ENCODE results near the gene LRRC30.
"Not testable (repeated sequence)": the region's sequence is repeated elsewhere in the genome, so short reads cannot be mapped to it uniquely, and the experiment has no call there.

Gene LRRC30

DNA sequence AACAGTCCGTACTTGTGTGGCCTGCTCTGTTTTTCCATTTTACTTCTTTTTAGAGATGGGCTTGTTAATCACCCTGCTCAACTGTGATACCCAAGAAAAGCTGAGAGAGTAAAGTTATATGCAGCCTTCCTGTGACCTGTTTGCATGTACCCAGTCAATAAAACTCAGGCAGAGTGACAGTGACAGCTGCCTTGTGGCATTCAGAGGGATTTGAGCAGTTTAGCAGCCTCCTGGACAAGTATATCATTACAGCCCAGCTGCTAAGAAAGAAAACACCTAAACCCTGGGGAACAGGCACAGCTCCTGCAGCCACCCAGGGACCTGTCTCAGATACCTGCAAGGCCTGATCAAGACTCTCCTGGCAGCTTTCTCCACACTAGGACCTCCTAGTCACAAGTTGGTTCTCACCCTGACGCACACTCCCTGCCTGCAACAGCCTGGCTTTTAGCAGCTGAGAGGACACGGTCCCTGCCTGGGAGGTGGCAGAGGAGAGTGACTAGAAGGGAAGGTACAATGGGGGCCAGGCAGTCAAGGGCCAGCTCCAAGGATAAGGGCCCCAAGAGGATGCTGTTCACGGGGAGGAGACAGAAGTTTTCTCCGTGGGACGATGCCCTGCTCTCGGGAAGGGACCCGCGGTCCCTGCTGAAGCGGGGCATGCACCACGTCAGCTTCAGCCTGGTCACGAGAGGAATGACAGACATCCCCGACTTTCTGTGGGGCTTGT lies at the start of gene LRRC30:
Gene LRRC30 (plus strand): TSS at position 464 of the 724 bp plus-strand sequence. CDS start 50 bp downstream, at position 514.
- no peak for DNase-seq (ENCODE audit: low read depth in 2 of 2)

DNA sequence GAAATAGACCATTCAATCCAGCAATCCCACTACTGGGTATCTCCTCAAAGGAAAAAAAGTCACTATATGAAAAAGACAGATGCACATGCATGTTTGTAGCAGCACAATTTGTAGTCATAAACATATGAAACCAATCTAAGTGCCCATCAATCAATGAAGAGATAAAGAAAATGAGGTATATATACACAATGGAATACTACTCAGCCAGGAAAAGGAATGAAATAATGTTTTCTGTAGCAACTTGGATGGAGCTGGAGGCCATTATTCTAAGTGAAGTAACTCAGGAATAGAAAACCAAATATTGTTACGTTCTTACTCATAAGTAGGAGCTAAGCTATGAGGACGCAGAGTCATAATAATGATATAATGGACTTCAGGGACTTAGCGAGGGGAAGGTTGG lies 45.2 kb upstream of the LRRC30 start:
- no peak for DNase-seq (ENCODE audit: low read depth in 2 of 2)

DNA sequence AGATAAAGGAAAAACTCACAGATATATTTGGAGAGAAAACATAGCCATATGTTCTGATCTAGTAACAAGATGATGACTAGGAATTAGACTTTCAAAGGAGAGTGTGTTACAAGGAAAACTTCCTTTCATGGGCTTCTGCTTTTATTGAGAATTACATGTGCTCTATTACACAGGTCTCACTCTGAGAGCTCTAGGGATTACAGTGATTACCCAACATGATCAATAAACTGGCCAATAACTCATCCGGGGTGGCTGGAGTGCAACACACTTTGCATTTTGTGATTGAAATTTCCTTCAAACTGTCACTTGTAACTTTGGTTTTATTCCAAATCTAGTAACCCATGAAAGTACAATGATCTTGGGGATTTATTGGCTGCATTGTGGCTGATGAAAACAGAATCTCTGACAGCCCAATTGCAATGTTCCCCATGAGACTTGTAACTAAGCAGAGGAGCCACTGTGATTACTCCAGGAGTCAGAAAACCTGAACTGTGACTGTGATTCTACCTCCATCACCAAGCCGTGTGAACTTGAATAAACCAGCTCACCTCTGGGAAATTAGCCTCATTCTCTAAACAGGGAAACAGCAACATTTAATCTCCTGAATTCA lies 40.2 kb upstream of the LRRC30 start:
- no peak for DNase-seq (ENCODE audit: low read depth in 2 of 2)

DNA sequence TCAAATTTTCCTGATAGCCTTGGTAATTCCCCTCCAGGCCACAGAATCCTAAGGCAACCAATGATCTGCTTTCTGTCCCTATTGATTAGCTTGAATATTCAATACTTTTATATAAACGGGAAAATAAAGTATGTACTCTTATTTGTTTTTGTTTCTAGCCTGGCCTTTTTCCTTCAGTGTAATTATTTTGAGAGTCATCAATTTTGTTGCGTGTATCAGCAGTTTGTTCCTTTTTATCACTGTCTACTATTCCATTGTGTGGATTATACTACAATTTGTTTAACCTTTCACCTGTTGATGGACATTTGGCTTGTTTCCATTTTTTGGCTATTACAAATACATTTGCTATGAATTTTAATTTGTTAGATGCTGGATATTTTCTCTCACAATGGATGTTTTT lies 39.2 kb upstream of the LRRC30 start:
- no peak for DNase-seq (ENCODE audit: low read depth in 2 of 2)

DNA sequence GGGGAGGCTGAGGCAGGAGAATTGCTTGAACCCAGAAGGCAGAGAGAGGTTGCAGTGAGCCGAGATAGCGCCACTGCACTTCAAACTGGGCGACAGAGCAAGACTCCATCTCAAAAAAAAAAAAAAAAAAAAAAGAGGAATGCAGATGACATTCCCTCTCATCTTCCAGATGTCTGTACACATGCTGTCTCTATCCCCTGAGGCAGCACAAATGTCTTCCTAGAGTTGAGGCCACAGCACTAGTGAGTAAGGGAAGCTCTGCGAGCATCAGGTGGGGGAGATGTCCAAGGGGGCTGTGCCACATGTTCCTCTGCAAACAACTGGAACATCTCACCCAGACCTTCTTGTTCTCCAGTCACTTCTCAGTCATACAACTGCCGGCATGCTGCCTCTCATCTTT lies 35.6 kb upstream of the LRRC30 start:
- no peak for DNase-seq (ENCODE audit: low read depth in 2 of 2)

DNA sequence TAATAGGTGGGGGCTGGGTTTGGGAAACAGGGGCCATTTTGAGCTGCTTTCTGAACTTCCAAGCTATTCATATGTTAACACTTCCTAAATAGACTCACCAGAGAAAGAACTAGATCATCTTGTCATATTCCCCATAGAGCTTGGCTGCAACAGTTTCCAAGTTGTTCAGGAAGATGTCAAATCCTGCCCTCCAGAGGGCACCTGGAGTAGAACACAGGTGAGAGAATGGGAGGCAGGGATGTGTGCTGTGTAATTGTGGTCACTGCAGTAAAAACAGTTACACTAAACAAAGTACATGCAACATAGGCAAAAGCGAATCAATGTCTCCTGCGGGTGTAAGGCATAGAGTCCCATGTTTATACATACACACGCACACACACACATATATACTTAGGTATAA lies 34.5 kb upstream of the LRRC30 start:
- no peak for DNase-seq (ENCODE audit: low read depth in 2 of 2)

DNA sequence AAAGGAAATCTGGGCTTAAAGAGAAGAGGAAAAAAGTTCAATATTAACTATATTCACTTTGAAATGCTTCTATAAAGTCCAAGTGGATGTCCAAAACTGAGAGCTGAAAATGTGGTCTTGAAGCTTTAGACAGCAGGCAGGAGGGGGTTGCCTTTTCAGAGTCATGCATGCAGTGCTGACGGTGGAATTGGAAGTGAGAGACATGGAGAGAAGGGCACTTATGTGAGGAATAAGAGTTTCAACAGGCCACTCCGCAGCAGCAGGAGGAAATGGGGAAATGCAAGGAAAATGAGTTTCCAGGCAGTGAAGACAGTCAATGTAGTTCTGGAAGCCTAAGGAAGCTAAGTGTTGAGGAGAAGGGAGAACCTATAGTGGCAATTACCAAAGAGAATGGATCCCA lies 33.0 kb upstream of the LRRC30 start:
- DNase-seq (ENCODE audit: low read depth in 2 of 2): no peak

DNA sequence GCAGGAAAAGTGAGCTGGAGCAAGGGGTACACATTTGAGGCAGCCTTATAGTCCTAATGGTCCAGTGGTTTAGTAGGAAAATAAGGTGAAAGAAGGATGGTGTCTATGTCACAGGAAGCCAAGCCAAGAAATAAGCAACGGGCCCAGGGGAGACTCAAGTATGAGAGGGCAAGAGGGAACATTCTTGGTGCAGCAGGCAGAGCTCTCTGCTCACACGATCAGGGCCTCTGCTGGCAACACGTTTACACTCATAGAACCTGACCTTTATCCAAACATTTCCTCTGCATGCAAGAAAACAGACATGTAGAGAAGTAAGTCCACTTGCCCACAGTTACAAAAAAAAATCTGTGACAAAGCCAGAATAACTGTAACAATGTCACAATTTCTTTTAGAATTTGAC lies 32.6 kb upstream of the LRRC30 start:
- DNase-seq (ENCODE audit: low read depth in 2 of 2): no peak

DNA sequence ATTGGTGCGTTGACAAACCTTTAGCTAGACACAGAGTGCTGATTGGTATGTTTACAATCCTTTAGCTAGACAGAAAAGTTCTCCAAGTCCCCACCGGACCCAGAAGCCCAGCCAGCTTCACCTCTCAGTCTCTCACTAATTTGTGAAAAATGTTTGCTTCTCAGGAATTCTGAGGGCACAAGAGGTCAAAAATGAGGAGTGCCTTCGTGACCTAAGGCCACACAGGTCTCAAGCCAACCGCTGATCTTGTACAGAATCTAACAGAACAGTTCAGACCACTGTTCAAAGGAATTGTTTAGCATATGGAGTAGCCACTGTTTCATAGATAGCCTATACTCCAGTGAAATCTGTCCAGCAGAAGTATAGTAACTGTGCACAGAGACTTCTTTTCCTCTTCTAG lies 29.8 kb upstream of the LRRC30 start:
- no peak for DNase-seq (ENCODE audit: low read depth in 2 of 2)

DNA sequence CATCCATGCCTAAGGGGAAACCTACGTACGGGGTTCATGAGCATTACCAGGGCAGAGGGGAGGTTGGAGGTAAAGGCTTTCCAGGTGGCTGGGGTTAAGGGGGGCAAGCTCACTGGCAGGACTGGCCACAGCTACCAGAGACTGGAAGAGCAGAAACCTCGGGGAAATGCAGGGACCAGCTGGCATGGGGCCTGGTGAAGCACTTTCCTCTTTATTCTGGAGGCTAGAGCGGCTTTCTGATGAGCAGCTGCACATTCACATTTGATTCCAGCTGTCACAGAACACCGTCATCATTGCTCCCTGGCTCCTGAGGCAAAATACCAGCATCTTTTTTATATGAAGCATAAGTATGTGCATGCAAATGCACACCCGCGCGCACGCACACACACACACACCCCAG lies 28.7 kb upstream of the LRRC30 start:
- DNase-seq (ENCODE audit: low read depth in 2 of 2): no peak

DNA sequence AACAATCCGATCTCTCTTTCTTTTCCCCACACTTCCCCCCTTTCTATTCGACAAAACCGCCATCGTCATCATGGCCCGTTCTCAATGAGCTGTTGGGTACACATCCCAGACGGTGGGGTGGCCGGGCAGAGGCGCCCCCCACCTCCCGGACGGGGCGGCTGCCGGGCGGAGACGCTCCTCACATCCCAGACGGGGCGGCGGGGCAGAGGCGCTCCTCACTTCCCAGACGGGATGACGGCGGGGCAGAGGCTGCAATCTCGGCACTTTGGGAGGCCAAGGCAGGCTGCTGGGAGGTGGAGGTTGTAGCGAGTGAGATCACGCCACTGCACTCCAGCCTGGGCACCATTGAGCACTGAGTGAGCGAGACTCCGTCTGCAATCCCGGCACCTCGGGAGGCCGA lies 27.3 kb upstream of the LRRC30 start:
- DNase-seq (ENCODE audit: low read depth in 2 of 2): not testable (repeated sequence)

DNA sequence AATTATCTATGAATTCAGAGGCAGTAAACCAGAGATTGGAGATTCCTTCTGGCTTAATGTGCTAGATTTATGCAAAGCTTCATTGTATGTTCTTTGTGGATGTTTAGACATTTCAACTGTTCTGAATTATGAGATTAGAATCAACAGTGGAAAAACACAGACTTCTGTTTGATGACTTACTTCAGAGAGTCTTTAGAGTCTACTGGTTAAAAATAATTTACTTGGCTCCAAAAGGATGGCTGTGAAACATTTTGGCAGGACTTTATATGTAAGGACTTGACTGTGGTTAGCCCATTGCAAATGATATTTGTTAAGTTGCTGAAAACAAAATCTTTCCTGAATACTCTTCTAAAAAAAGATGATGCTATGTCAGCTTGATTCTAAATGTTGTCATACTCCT lies 25.5 kb upstream of the LRRC30 start:
- no peak for DNase-seq (ENCODE audit: low read depth in 2 of 2)

DNA sequence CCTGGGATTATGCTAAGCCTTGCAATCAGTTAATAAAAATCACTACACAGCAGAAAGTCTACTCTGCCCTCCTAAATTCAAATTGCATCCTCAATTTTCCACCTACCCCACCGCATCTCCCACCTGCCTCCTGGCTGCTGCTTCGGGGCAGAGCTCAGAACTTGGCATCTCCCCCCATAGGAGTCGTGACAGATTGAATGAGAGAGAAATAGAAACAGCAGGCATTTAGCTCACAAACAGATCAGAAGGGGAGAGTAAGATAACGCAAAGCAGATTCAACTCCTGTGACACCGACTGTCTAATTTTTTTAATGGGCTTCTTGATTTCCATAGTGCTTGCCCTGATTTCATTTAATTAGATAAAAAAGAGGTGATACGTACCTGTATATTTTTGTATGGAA lies 24.7 kb upstream of the LRRC30 start:
- DNase-seq (ENCODE audit: low read depth in 2 of 2): no peak

DNA sequence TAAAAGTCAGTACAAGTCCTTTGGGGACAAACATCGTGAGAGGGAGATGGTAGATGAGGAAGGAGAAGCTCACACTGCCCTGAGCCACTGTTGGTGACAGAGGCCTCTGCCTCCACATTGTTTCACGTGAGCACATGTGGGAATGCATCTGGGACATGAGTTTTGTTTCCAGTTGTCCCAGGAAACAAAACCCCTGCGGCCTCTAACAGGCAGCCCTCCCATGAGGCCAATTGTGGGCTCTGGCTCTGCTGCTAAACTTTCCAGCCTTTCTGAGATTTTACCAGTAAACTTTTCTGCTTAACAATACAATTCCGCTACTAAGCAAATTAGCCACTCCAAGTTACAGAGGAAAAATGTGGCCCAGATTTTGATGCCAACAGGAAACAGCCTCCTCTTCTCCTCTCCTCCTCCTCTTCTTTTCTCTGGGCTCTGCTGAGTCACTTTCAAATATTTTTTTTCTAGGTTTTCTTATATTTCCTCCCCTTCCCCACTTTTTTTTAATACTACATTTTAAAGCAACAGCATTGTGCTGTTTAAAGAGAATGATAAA lies 23.4 kb upstream of the LRRC30 start:
- DNase-seq (ENCODE audit: low read depth in 2 of 2): no peak

DNA sequence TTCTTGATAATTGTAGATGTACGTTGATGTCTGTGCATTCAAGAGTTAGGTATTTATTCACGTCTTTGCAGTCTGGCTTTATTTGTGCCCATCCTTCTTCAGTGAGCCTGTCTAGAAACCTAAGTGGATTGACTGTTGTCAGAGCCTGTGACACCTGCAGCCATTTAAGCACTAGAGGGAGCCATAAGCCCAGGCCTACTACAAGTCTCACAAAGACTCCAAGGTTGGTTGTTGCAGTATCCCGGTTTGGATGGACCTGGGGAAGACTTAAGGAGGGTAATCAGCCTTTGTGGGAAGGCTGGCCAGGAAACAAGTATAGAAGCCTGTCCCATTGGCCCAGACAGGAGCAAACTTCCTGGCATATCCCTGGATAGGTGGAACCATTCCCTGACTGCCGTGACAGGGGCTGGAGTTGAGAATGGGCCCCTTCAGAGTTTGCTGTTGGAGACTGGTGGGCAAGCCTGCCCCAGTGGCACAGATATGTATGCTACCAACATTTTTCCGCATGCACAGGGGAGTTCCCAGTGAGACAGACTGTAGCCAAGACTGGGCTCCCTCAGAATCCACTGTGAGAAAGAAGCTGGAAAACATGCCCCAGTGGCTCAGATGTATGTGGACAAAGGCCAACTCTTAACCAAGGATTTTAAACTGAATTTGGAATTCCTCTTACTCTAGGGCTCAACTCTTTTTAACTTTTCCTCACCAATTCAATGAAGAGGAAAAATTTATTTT lies 9.3 kb upstream of the LRRC30 start:
- DNase-seq (ENCODE audit: low read depth in 2 of 2): no peak

DNA sequence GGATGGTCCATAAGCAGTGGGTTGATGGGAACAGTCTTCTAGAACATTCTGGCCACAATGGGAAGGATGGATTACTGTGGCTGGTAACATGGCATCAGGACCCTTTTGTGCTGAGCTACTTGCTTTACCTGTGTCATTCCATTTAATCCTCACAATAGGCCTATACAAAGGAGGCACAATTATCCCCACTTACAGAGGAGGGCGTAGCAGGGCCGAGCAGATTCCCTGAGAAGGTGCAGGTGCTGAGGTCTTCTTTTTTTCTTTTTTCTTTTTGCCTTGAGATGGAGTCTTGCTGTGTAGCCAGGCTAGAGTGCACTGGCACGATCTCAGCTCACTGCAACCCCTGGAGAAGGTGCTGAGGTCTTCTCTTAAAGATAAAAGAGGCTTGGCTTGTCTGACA lies 6.7 kb upstream of the LRRC30 start:
- DNase-seq (ENCODE audit: low read depth in 2 of 2): no peak

DNA sequence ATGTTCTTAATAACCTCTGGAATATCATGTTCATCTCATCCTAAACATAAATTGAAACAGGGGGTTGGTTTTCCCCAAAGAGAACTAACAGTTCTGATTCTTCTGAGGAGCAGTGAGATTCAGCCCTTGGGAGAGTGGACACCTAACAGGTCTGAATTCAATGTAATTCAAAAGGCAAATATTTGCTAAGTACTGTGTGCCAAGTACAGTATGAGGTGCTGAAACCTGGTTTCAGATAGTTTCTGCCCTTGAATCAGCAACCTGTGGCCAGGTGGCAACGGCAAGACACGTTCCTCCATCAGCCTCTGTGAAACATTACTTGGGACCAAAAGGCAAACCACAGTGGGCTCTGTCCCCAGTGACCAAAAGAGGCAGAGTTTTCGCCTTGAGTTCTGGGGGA lies 1.3 kb downstream of the LRRC30 start:
- DNase-seq (ENCODE audit: low read depth in 2 of 2): no peak

DNA sequence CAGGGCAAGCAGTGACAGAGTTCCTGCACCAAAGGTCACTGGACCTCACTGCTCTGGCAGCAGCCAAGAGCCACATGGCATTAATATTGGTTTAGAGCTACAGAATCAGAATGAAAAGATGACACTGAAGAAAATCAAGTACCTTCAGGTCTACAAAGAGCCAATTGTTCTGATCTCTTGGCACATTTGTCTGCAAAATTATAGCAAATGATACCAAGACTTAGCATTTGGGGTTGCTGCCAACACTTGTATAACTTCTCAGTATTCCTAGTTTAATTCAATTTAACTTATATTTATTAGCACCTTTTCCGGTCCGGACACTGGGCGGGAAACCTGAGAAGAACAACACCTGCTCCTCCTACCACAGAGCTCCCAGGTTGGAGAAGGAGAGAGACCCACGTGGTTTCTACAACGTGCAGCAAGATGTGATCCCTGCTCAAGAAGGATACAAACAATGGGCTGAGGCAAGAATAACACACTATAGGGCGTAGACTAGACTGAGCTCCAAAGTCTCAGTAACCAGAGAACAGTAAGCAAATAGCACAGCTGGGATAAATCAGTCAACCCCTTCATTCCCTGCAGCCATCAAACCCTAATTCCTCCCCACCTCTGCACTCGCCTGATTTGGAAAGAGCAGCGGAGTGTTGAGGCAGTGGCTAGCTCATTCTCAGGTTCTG lies 2.4 kb downstream of the LRRC30 start:
- DNase-seq (ENCODE audit: low read depth in 2 of 2): no peak

DNA sequence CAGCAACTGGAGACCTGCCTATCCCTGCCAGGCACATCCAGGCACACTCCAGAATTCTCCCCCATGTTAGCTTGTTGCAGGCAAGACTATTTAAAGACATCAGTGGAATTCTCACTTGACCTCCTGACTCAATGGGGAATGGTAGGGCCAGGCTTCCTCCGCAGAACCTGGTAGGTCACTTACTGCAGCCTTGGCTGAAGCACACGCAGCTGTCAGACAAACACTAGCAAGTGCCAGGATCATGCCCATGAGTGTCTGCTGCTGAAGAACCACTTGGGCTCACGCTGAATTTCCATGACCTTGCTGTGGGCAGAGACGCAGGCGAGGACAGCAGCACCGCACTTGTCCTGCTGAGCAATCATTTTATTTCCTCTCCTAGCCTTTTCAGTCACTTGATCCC lies 3.2 kb downstream of the LRRC30 start:
- DNase-seq (ENCODE audit: low read depth in 2 of 2): no peak

DNA sequence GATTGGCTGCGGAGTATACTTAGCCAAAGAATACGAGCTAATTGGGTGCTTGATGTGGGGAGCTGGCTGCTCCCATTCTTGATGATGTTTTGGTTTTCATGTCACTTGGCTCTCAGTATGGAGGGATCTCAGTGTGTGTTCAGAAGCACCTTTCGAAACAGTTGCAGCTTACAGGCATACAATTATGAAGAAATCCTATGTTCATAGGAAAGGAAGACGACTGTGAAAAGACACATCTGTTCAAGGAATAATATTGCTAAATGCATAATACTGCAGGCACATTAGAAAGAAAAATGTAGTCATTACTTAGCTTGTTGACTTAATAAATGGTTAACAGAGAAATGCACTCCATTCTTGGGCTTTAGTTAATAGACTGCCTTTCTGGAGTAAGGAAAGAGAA lies 4.1 kb downstream of the LRRC30 start:
- no peak for DNase-seq (ENCODE audit: low read depth in 2 of 2)

DNA sequence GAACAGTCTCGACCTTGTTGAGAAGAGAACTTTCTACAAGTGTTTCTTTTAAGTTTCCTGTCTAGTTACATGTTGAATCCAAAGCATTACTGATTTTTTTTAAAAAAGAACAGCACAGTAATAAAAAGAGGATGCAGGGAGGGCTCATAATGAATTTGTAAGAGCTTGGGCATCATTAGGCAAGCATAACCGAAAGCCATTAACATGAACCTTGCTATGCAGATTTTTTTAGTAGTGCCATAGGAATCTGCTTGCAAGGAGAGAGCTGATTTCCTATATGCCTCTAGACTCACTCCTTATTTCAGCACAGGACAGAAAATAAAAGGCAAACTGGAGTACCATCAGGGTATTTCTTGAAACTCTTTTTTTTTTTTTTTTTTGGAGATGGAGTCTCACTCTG lies 5.2 kb downstream of the LRRC30 start:
- DNase-seq (ENCODE audit: low read depth in 2 of 2): no peak

DNA sequence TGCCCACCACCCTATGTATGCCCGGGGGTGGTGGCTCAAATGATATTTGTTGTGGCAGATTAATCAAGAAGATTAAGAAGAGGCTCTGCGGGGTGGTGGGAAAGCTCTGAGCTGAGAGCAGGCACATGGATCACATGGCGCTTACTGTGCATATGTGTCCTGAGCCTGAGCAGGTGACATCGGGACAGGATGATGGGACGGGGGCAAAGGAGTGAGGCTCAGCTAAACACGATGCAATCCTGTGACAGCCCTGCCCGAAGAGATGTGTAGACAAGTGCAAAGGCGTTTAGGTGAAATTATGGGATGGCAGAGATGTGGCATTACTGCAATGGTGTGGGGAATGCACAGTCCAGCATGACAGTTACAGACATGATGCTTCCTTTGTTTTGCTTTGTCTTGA lies 6.0 kb downstream of the LRRC30 start:
- DNase-seq (ENCODE audit: low read depth in 2 of 2): no peak

Measured in activated CD8-positive, alpha-beta memory T cell treated with anti-CD3 and anti-CD28 coated beads for 4 hours (primary cell).